Prostate gland (tissue), 2 donors: ENCODE results near the gene RPL32.

Source experiments
- CTCF ChIP-seq, 4 experiments: fragments of 200-600 bp in 2 of 4; fragments of 450-650 bp in 2 of 4; sonication (generic) in 2 of 4; IDR thresholded peaks; 1 replicate in 3 of 4; 2 replicates in 1 of 4; pipeline ENCODE4 v1.5.1; 2016 to 2019; ENCODE audit warnings: antibody characterized with exemption in 4 of 4, mild to moderate bottlenecking in 2 of 4, moderate library complexity in 2 of 4
- POLR2A ChIP-seq: fragments of 450-650 bp; IDR thresholded peaks from one replicate; pipeline ENCODE4 v1.6.1; 2016; ENCODE audit warnings: antibody characterized with exemption, mild to moderate bottlenecking
- POLR2AphosphoS5 ChIP-seq: sonication (generic); formaldehyde crosslinking; IDR thresholded peaks from one replicate; pipeline ENCODE4 v1.6.1; 2017; ENCODE audit warnings: antibody characterized with exemption

GRCh38 chr3:12861611-12862010, 20.2 kb upstream of the RPL32 start:
- TF ChIP-seq POLR2A (no peak), CTCF (IDR thresholded peaks at IDR 0.05) (no peak), POLR2AphosphoS5 (no peak)
